ENCODE measurements around the gene SLC1A2. TPM values are rescaled to one million over a fixed set of nuclear protein-coding genes. Genes with fewer than 3 reads are reported as not detected.

SLC1A2 gene
- total RNA-seq, 1 experiment from 2014 or later: 0.50 TPM

GRCh38 chr11:35373284-35373933, 45.9 kb downstream of the SLC1A2 start (continued):
- no peak for TF ChIP-seq KAT7 (CRISPR knock-in tag; IDR thresholded peaks at IDR 0.05; ENCODE audit: borderline replicate concordance)
- no peak for TF ChIP-seq AFF4 (CRISPR knock-in tag; IDR thresholded peaks at IDR 0.05; ENCODE audit: borderline replicate concordance)
- TF ChIP-seq MYBL2 (CRISPR knock-in tag; IDR thresholded peaks at IDR 0.05): no peak
- TF ChIP-seq AR (CRISPR knock-in tag; IDR thresholded peaks at IDR 0.05): no peak
- TF ChIP-seq MAX (CRISPR knock-in tag; IDR thresholded peaks at IDR 0.05): no peak
- no peak for TF ChIP-seq ZNF423 (CRISPR knock-in tag; IDR thresholded peaks at IDR 0.05)
- TF ChIP-seq ATF3 (CRISPR knock-in tag; conservative IDR thresholded peaks at IDR 0.05): no peak
- TF ChIP-seq SMAD4 (CRISPR knock-in tag; IDR thresholded peaks at IDR 0.05): no peak
- no peak for TF ChIP-seq FOXJ3 (CRISPR knock-in tag; IDR thresholded peaks at IDR 0.05; ENCODE audit: borderline replicate concordance)

- H3K4me3 Mint-ChIP-seq: no peak overlapping the region
- DNase-seq (ENCODE audit: low spot score): no peak
- peaks cover 3% of the 10 kb centered on the region for H3K27me3 Mint-ChIP-seq (ENCODE audit: low read depth)
- H3K4me1 Mint-ChIP-seq: no peaks in the 10 kb centered on the region
- ATAC-seq: no peak
- CTCF ChIA-PET: no interaction called here
- H3K9me3 Mint-ChIP-seq: no peaks in the 10 kb centered on the region
- no peak overlapping the region for H3K27ac Mint-ChIP-seq
- H3K36me3 Mint-ChIP-seq: no peaks in the 10 kb centered on the region
- POLR2A ChIA-PET: no interaction called here
- TF ChIP-seq ZNF532 (CRISPR knock-in tag; IDR thresholded peaks at IDR 0.05; ENCODE audit: borderline replicate concordance) (no peak), NFE2L1 (CRISPR knock-in tag; IDR thresholded peaks at IDR 0.05) (no peak), MYBL2 (CRISPR knock-in tag; IDR thresholded peaks at IDR 0.05) (no peak), ZSCAN18 (CRISPR knock-in tag; IDR thresholded peaks at IDR 0.05) (no peak), HMGA2 (CRISPR knock-in tag; IDR thresholded peaks at IDR 0.05) (no peak), TP53 (CRISPR knock-in tag; IDR thresholded peaks at IDR 0.05) (no peak), ZNF671 (CRISPR knock-in tag; IDR thresholded peaks at IDR 0.05) (no peak), ZNF281 (CRISPR knock-in tag; IDR thresholded peaks at IDR 0.05) (no peak), FOXP1 (CRISPR knock-in tag; IDR thresholded peaks at IDR 0.05; ENCODE audit: borderline replicate concordance) (no peak)
These were observed 46.6 kb downstream of the SLC1A2 start for GRCh38 chr11:35372565-35373283.
